ENCODE results near the gene PAPPA. TPM values are rescaled to one million over a fixed set of nuclear protein-coding genes. Genes with fewer than 3 reads are reported as not detected.

The PAPPA gene
- total RNA-seq, 1 donor from 2014 or later, result 1.3 TPM

DNA sequence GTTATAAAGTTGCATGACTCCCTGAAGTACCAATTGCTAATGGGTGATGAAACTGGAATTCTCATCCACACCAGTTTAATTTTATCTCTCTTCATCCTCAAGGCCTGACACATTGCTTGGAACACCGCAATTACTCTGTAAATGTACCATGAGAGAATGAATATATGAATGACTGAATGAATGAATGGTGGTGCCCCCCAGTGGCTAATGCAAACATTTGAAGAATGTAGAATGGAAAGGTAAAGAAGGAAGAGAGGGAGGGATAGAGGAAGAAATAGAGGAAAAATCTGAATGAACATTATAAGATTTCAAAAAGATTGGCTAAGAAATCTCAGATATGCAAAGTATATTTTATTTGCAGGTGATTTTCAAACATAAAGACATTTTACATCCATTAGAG, 13.1 kb downstream of the PAPPA start:
- FAIRE-seq, result no peak
- DNase-seq (ENCODE audit: low read depth), result no peak
- peaks cover 1% of the 10 kb centered on the region for H3K27me3 ChIP-seq (ENCODE audit: control insufficient read depth, insufficient read depth, low read length)
- no peaks in the 10 kb centered on the region for H3K36me3 ChIP-seq (ENCODE audit: control insufficient read depth, insufficient read depth, low read length)
- H3K4me3 ChIP-seq (ENCODE audit: low read depth, low read length), result no peak overlapping the region
- TF ChIP-seq CTCF (IDR thresholded peaks at IDR 0.05; ENCODE audit: insufficient read depth, low read length, severe bottlenecking), result peak; percentile 9

DNA sequence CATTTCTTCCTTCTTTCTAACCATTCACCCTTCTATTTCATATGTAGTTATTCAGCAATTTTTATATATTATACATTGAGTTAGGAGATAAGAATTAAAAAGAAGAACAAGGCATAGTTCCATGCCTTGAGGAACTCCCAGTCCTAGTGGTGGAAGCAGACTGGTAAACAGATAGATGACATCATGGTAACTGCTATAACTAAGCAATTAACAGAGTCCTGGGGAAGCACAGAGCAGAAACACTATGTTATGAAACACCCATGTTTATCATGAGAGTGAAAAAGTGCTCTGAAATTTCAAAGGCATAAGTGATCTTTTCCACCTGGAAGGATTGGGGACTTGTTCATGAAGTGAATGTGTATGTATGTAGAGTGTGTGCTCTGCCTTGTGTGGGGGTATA, 14.6 kb downstream of the PAPPA start:
- FAIRE-seq (no peak), DNase-seq (ENCODE audit: low read depth) (no peak)
- no peaks in the 10 kb centered on the region for H3K36me3 ChIP-seq (ENCODE audit: control insufficient read depth, insufficient read depth, low read length)
- no peak overlapping the region for H3K4me3 ChIP-seq (ENCODE audit: low read depth, low read length)
- TF ChIP-seq CTCF (IDR thresholded peaks at IDR 0.05; ENCODE audit: insufficient read depth, low read length, severe bottlenecking), result no peak
- H3K27me3 ChIP-seq (ENCODE audit: control insufficient read depth, insufficient read depth, low read length), result peaks cover 5% of the 10 kb centered on the region

DNA sequence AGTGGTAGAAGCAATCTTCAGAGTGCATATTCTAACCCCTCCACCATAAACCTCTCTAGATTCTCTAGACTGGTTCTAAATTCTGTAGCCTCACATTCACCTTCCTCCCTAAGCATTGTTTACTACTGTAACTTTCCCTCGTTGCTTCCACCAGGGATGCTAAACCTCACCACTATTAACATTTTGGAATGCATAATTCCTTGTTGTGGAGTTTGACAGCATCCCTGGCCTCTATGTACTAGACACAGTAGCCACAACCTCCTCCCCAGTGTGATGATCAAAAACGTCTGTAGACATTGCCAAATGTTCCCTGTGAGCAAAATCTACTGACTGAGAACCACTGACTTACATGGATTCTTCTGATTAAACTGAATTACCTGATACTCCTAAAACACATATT, 18.6 kb downstream of the PAPPA start:
- Histone ChIP-seq H3K36me3 (ENCODE audit: control insufficient read depth, insufficient read depth, low read length) (no peaks in the 10 kb centered on the region), H3K27me3 (ENCODE audit: control insufficient read depth, insufficient read depth, low read length) (peaks cover 9% of the 10 kb centered on the region), H3K4me3 (ENCODE audit: low read depth, low read length) (no peak overlapping the region)
- FAIRE-seq, result no peak
- no peak for TF ChIP-seq CTCF (IDR thresholded peaks at IDR 0.05; ENCODE audit: insufficient read depth, low read length, severe bottlenecking)
- DNase-seq (ENCODE audit: low read depth), result no peak

GRCh38 chr9:116174347-116174746, 20.8 kb downstream of the PAPPA start:
- TF ChIP-seq CTCF (IDR thresholded peaks at IDR 0.05; ENCODE audit: insufficient read depth, low read length, severe bottlenecking), result no peak

GRCh38 chr9:116175614-116176013, 22.0 kb downstream of the PAPPA start:
- no peaks in the 10 kb centered on the region for H3K36me3 ChIP-seq (ENCODE audit: control insufficient read depth, insufficient read depth, low read length)
- no peak for FAIRE-seq
- H3K27me3 ChIP-seq (ENCODE audit: control insufficient read depth, insufficient read depth, low read length), result peaks cover 16% of the 10 kb centered on the region
- TF ChIP-seq CTCF (IDR thresholded peaks at IDR 0.05; ENCODE audit: insufficient read depth, low read length, severe bottlenecking), result no peak
- DNase-seq (ENCODE audit: low read depth), result peak; percentile 64
- H3K4me3 ChIP-seq (ENCODE audit: low read depth, low read length), result no peak overlapping the region

More at GRCh38 chr9:116174347-116174746, 20.8 kb downstream of the PAPPA start:
- no peak for FAIRE-seq
- Histone ChIP-seq H3K27me3 (ENCODE audit: control insufficient read depth, insufficient read depth, low read length) (peaks cover 13% of the 10 kb centered on the region), H3K36me3 (ENCODE audit: control insufficient read depth, insufficient read depth, low read length) (no peaks in the 10 kb centered on the region), H3K4me3 (ENCODE audit: low read depth, low read length) (no peak overlapping the region)
- DNase-seq (ENCODE audit: low read depth), result peak; percentile 67

DNA sequence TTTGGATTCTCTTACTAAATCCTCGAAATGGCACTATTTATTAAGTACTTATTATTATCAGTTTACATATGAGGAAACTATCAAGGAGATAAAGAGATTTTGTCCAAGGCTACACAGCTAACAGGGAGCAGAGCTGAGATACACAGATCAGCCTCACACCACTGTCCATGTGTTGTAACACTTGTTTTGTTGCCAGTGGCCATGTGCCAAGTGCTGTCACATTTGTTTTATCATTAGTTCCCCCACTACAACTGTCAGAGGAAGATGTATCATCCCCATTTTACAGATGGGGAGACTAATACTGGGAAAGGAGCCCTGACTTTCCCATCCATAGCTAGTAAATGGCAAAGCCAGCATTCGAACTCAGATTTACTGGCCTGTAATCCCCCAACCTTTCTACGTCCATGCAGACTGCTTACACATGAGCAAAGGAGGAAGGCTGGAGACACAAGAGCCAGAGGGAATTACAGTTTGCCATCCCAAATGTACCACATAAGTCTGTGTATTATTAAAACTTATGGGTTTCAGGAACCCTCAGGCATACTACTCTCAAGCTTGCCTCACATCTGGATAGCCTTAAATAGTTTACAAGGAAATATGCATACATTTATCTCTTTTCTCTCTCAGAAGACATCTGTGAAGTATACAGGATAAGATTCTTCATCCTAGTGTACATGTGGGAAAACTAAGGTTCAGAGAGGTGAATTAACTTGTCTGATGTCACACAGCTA, 25.1 kb downstream of the PAPPA start:
- FAIRE-seq, result no peak

More for the DNA sequence above, 25.1 kb downstream of the PAPPA start:
- H3K36me3 ChIP-seq (ENCODE audit: control insufficient read depth, insufficient read depth, low read length), result no peaks in the 10 kb centered on the region
- no peak for TF ChIP-seq CTCF (IDR thresholded peaks at IDR 0.05; ENCODE audit: insufficient read depth, low read length, severe bottlenecking)
- no peak for DNase-seq (ENCODE audit: low read depth)
- H3K27me3 ChIP-seq (ENCODE audit: control insufficient read depth, insufficient read depth, low read length), result peaks cover 11% of the 10 kb centered on the region
- no peak overlapping the region for H3K4me3 ChIP-seq (ENCODE audit: low read depth, low read length)
